Right renal pelvis (tissue), 4 donors: ENCODE measurements around the gene HP. TPM values are rescaled to one million over a fixed set of nuclear protein-coding genes. Genes with fewer than 3 reads are reported as not detected.
A peak's percentile ranks its signal among the peaks of the same experiment; 100 is the strongest.

Source experiments
- DNase-seq, 4 donors: peaks; one replicate each; pipeline ENCODE4 v3.0.0-alpha.2; 2013; ENCODE audit warnings: low read depth in 4 of 4, low spot score in 3 of 4, missing footprints in 1 of 4
- polyA plus RNA-seq, 4 donors: library from polyadenylated mRNA; unstranded; fragments of 120-200 nt; gene quantifications; one replicate each; pipeline ENCODE4 v1.2.1, GENCODE V29; 2013; ENCODE audit not compliant: insufficient read length in 4 of 4

HP gene
- polyA plus RNA-seq, 4 donors, result 0.37 to 1.3 (median 0.56) TPM

DNA sequence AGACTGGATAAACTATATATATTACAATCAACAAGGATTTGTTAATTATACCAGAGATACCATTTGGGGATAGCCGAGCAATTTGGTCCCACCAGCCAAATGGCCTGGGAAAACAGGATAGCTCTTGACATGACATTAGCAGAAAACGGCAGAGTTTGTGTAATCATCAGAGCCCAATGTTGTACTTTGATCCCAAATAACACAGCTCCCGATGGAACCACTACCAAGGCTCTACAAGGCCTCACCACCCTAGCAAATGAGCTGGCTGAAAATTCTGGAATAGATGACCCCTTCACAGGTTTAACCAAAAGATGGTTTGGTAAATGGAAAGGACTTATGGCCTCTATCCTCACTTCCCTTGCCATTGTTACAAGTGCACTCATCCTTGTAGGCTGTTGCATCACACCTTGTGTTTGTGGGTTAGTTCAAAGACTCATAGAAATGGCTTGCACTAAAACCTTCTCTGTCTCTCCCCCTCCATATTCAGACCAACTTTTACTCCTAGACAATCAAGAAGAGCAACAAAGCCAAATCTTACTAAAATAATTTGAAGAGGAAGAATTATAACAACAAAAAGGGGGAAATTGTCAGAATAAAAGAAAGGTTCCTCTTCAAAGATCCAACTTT is 29.6 kb downstream of the HP start:
- DNase-seq, result no peak

DNA sequence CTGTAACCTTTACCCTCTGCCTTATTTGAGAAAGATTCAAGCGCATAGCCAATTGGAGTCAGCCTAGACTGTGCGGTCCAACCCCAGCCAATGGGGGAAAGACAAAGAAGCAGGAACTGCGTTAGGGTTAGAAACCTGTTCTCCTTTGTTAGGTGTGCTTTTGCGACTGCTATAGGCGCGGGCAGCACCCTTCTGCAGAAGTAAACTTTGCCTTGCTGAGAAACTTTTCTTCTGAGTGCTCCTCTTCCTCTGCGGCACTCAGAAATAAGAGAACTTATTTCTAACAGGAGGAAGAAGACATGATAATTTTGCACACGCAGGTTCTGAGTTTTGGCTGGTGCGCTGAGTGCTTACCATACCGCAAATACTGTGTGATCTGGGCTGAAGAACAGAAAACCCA is 30.1 kb downstream of the HP start:
- DNase-seq, result no peak

DNA sequence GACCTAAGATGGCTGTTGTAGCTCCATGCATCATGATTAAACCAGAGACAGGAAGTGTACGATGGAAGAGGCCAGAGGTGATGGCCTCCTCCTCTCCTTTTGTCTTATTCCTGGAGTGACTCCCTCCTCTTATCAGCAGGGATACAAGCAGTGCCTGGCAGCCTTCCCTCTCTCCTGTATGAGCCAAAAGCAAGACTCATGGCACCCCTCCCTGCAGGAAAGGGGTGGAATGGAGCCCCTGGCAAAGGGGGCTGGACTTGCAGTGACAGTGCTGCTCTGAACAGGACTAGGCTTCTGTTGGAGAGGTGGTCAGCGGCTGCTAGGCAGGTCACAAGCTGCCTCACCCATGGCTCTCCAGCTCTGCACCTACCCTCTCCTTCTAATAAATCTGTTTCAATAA is 30.7 kb downstream of the HP start:
- no peak for DNase-seq

DNA sequence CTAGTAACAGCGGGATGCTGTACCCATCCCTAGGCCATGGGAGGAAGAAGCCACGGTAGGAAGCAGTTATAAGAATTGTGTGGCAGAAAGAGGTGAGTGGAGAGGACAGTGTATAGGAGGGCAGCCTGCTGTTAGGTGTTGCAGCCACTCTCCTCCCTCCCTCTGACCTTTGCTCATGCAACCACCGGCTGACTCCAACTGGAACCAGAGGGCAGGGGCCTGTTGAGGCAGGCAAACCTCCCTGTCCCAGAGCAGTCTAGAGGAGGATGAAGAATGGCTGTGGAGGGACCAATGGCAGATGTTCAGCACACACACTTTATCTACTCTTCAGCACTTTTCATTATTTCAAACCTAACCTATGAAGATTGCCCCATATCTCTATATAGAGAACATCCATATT is 36.9 kb downstream of the HP start:
- no peak for DNase-seq

DNA sequence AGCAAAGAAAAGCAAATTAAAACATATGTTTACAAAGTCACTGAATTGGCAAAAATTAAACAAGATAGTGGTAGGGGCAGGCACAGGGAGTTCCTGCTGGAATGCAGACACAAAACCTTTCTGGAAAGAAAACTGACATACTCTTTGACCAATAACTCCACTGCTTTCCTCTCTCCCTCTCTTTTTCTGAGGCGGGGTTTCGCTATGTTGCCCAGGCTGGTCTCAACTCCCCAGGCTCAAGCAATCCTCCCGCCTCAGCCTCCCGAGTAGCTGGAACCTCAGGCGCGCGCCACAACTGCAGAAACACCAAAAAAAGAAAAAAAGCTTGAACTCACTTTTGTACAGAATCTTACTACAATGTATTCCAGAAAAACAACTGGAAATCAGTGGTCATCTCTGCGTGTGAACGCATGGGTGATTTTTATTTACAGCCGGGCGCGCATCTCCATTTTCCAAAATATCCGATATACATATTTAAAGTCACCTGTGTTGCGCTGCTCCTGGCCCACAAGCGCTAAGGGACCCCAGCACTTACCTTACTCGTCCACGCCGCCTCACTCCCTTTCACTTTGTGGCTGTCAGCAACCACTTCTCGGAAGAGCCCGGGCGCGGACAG is 38.6 kb downstream of the HP start:
- peak in 1 of 4 donors; percentile 7 for DNase-seq

DNA sequence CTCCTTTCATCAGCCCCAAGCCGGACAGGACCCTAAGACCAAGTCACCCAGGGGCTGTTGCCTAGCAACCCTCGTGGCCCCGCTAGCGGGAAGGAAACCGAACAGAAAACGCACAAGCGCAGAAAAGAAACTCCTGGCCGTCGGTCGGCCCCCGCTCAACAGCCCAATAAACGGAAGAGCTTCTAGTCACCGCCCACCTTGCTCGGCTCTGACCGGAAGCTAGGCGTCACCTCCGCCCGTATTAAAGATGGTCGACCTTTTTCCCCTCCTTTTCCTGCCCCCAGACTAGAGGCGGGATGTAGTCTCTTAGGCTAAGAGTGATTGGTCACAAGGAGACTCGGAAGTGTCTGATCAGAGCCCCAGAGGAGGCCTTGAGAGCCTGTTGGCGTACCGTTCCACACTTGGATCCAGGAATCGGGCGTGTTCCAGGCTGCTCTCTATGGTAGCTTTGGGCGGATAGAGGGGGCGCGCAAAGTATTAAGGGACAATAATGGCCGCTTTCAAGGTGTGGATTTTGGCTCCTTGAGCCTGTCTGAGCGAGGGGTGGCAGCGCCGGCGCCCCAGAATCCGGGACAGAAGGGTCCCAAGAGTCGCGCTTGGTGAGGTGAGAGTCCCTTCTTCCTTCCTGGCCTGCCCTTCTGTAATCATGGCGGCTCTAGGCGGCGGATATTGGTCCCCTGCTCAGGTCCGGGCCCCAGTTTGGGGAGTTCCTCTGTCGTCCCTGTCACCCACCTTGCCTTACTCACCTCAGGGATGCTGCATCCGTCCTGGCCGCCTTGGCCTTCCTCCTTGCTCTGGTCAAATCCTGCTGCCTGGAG is 39.4 kb downstream of the HP start, which contains the start of the genes DHX38 and TXNL4B:
Gene DHX38 (plus strand): TSS at position 400 of the 818 bp plus-strand sequence. CDS start 2,311 bp downstream, outside the sequence.
Gene TXNL4B (minus strand): TSS at position 173 of the 818 bp plus-strand sequence. CDS start 2,871 bp downstream, outside the sequence.
- peak; percentile 90 to 98 (median 98) for DNase-seq

DNA sequence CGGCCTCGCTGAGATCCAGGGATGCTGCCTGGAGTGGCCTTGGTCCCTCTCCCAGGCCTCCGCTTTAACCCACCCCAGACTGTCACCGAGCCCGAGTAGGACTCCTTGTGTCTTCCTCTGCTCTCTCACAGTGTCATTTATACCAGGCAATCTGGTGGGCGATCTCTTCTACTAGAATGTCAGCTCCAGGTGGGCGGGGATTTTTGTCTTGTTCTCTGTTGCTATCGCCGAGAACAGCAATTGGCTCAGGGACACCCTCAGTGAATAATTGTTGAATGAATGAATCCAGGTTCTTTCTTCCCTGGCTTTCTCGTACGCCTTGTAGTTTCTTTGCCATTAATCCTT is 39.9 kb downstream of the HP start:
- DNase-seq, result no peak

DNA sequence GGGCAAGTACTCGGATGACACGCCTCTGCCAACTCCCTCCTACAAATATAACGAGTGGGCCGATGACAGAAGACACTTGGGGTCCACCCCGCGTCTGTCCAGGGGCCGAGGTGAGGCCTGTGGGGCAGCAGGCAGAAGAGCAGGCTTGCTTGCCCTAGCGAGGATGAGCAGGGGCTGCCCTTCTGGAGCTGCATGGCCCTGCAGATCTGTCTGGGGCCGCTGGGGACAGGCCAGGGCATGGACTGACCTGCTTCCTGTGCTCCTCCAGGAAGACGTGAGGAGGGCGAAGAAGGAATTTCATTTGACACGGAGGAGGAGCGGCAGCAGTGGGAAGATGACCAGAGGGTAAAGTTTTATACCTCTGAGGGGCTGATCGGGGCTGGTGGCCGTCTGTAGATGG is 44.6 kb downstream of the HP start:
- no peak for DNase-seq

DNA sequence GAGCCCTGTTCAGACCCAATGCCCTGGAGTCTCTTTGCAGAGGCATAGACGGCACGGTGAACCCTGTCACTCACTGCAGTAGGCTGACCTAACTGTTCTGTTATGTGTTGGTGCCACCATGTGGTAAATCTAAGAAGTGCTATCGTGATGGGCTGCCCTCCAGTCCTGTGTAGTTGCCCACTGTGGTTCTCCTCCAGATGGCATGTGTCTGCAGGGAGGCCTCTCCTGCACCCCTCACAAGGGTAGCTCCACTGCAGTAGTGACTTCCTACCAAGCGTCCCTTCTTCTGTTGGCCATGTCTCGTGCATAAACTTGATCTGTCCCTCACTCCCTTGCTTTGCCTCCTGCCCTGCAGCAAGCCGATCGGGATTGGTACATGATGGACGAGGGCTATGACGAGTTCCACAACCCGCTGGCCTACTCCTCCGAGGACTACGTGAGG is 45.1 kb downstream of the HP start:
- DNase-seq, result peak in 2 of 4 donors; percentile 13 to 33

DNA sequence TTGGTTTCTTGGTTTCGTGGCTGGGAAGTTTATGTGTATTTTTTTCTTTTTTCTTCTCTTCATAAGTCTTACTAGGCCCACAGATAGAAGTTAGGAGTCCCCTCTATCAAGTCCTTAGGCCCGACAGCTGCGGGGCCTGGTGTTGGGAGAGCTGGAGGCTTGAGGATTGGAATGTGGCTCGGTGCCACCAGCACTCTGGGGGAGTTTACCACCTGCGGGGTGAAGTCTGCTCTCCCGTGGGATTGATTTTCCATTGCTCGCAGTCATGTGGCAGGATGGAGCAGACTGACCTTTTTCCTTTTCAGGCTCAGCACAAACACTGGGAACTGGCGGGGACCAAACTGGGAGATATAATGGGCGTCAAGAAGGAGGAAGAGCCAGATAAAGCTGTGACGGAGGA is 46.9 kb downstream of the HP start:
- DNase-seq, result no peak

DNA sequence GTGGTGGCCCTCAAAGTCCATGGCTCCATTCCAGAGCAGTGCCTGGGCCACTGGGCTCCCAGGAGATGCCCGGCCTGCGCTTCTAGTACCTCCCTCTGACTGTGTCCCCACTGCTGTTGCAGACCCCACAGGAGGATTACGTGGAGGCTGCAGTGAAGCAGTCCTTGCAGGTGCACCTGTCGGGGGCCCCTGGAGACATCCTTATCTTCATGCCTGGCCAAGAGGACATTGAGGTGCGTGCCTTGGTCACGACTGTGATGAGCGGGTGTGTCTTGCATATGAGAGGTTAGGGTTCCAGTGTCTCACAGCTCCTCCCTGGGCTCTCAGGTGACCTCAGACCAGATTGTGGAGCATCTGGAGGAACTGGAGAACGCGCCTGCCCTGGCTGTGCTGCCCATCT is 50.6 kb downstream of the HP start:
- no peak for DNase-seq

DNA sequence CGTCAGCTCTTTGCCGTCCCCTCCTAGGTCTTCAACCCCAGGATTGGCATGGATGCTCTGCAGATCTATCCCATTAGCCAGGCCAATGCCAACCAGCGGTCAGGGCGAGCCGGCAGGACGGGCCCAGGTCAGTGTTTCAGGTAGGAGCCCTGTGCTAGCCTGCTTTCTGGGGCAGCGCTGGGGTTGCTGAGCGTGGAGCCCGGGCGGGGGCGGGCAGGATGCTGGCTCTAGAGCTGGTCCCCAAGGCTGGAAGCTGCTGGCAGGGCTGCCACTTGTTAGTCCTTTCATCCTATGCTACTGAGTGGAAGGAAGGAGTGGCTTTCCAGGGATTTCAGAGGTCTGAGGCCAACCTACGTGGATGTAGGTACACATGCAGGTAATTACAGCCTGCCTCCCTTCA is 51.7 kb downstream of the HP start:
- DNase-seq, result no peak

DNA sequence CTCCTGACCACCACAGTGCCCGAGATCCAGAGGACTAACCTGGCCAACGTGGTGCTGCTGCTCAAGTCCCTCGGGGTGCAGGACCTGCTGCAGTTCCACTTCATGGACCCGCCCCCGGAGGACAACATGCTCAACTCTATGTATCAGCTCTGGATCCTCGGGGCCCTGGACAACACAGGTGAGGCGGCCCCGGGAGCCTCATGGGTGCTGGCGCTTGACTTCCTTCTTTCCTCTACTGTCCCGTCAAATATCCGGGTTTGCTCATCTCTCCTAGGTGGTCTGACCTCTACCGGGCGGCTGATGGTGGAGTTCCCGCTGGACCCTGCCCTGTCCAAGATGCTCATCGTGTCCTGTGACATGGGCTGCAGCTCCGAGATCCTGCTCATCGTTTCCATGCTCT is 53.1 kb downstream of the HP start:
- no peak for DNase-seq

DNA sequence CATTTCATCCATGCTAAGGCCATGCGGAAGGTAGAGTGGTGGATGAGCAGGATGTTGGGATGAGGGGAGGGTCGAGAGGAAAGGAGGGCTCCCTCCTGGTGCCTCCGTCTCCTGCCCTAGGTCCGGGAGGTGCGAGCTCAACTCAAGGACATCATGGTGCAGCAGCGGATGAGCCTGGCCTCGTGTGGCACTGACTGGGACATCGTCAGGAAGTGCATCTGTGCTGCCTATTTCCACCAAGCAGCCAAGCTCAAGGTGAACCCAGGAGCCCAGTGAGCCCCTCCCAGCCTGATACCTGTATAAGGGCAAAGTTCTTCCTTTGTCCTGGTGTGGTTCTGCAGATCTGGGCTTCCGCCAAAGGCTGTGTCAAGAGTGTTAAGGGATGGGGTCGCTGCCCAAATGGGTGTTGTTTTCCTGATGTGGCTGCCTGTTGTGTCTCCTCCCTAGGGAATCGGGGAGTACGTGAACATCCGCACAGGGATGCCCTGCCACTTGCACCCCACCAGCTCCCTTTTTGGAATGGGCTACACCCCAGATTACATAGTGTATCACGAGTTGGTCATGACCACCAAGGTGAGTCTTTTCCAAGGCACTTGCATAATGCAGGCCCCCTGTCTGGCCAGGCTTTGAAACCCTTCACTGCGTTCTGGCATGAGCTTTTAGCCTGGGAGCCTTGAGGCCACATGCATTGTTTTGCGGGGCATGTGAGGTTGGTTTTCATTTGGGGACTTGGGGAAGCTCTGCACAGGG is 54.2 kb downstream of the HP start:
- no peak for DNase-seq

DNA sequence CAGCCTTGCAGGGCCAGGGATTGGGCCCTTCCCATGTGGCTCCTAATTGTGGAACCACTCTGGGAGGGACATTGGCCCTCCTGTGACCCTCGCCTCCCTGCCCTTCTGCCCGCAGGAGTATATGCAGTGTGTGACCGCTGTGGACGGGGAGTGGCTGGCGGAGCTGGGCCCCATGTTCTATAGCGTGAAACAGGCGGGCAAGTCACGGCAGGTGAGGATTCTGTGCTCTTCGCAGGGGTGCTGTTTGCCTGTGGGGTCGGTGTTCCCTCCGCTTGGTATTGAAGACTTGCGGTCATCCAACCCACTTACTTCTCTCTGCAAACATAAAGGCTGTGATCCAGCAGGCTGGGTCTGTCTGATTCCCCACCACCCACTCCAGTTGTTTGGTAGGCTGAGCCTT is 55.0 kb downstream of the HP start:
- DNase-seq, result no peak

DNA sequence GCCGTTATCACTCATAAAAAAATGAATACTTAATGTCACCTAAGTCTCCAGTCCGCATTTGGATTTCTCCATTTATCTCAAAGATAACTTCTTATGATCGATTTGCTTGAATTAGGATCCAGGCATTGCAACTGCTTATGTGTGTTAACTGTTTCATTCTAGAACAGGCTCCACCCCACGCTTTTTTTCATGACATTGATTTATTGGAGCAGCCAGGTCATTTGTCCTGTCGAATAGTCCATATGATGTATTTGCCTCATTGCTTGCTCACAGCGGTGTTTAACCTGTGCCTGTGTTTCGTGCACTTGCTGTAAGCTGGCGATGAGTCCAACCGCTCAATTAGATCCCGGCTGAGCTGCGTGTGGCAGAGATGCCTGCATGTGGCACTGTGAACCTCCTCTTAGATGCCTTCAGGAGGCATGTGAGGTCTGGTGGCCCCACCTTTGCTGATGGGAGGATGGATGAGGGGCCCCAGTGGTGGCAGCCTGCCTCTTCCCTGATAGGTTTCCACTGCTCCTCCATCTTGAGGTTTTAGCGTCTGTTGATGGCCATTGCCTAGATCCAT is 55.7 kb downstream of the HP start:
- no peak for DNase-seq

Other genes starting within 250 kb of the HP start
- gene AP1G1, start 245.7 kb upstream of the HP start, polyA plus RNA-seq, result 10 to 100 TPM; 81.4 to 91.8 (median 87.7) TPM
- gene ATXN1L, start 208.5 kb upstream of the HP start, polyA plus RNA-seq, result 10 to 100 TPM; 36.5 to 38.7 (median 38.4) TPM
- 10 to 100 TPM; 20.2 to 27.0 (median 22.5) TPM for gene ZNF821, start 170.3 kb upstream of the HP start, polyA plus RNA-seq
- gene IST1, start 159.0 kb upstream of the HP start, polyA plus RNA-seq, result 100 to 1,000 TPM; 253 to 320 (median 290) TPM
- under 1 TPM; 0.06 to 0.13 (median 0.09) TPM for gene PKD1L3, start 54.1 kb upstream of the HP start, polyA plus RNA-seq
- 10 to 100 TPM; 13.0 to 15.2 (median 14.2) TPM for gene DHODH, start 45.8 kb upstream of the HP start, polyA plus RNA-seq
- 1 to 10 TPM in 1 of 4 donors, under 1 TPM in 1, not detected in 2; 0.08 to 3.1 TPM for gene HPR, start 8.7 kb downstream of the HP start, polyA plus RNA-seq
- 10 to 100 TPM; 18.9 to 21.7 (median 20.7) TPM for gene TXNL4B, start 39.1 kb downstream of the HP start, polyA plus RNA-seq
- gene DHX38, start 39.3 kb downstream of the HP start, polyA plus RNA-seq, result 10 to 100 TPM; 61.3 to 70.3 (median 63.3) TPM
- gene PMFBP1, start 117.7 kb downstream of the HP start, polyA plus RNA-seq, result 1 to 10 TPM; 3.2 to 3.8 (median 3.4) TPM